Measurements from ENCODE around the gene BMP7.
A peak's percentile ranks its signal among the peaks of the same experiment; 100 is the strongest.
"Not testable (repeated sequence)": the region's sequence is repeated elsewhere in the genome, so short reads cannot be mapped to it uniquely, and the experiment has no call there.

BMP7 gene

DNA sequence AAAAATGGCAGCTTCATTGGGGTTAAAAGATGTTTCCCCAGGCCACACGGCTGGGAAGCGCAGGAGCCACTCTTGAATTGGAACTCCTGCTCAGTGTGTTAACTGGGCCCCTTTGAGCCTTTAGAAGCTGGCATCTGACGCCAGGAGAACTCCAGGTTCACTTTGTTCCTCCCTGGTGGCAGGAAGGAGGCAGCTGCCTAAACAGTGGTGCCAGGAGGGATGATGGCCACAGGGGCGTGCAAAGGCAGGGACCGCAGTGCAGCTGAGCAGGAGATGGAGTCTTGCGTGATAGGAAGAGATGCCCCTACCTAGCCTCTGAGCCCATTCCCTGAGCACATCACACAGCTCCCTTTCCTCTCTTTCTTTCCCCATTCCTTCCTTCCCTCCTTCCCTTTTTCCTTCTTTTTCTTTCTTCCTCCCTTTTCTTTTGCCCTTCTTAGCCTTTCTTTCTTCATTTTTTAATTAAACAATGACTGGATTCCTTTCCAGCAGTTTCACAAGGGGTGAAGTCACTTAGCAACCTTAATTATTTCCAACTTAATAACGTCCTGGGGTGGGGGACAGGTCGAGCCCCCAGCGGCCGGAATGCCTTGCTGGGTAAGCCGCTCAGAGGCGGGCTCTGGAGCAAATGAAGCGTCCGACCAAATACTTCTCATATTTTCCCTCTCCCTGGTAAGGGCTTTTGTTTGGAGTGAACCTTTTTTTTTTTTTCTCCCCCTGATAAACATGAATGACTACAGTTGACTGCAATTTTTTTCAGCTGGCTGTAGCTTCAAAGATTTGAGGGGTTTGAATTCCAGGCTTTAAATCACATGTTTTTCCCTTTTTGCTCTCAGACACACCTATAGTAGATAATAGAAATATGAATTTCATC lies 20.8 kb upstream of the BMP7 start:
- peak; percentile 12 for FAIRE-seq

DNA sequence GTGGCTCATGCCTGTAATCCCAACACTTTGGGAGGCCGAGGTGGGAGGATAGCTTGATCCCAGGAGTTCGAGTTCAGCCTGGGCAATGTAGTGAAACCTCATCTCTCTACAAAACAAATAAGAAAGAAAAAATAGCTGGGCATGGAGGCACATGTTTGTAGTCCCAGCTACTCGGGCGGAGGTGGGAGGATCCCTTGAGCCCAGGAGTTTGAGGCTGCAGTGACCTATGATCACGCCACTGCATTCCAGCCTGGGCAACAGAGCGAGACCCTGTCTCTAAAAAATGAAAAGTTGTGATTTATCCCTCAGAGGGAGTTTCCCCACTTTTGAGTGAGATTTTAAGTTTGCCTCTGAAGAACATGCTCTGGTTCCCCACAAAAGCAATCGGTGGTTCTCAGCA lies 17.4 kb upstream of the BMP7 start:
- no peak for FAIRE-seq

DNA sequence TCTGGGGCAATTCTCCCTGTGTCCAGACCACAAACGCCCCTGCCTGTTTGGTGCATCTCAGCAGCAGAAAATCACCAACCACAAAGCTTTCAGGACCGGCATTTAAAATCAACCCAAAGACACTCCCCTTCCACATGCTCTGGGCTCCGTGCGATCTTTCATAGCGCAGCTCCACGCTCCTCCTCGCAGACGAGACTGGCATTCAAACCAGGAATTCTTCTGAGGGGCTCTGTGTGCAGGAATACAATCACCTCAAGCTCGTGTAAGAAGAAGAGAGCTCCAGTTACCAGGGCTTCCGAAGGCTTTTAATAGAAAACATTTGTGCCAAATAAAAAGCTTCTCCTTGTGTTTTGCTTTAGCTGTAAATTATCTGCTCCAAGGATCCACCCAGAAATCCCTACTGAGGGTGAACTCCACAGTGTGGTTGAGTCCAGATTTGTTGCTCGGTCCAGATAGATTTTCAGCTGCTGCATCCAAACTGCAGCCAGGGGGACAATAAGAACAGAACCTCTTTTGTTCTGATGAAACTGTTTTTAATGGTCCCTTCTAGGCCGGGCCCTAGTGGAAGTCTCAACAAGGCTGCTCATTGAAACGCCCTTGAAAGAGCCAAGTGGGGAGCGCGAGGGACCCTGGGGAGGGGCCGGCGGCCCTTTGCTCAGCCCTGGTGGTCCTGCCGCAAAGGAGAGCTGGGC lies 16.4 kb upstream of the BMP7 start:
- no peak for FAIRE-seq

DNA sequence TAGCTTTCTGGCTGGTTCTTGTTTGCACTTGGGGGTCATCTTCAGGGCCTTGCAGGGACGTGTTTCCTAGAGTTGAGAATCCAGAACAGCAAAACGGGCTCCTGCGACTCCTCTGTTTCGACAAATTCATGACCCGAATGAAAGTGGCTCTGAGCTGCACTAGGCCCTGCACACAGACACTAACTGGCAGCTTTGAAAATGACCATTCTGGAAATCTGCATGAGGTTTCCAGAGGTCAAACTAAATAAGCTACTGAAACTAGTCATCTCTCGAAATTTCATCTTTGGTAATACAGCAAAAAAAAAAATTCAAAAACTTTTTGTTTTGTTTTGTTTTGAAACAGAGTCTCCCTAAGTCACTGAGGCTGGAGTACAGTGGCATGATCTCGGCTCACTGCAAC lies 15.5 kb upstream of the BMP7 start:
- no peak for FAIRE-seq

DNA sequence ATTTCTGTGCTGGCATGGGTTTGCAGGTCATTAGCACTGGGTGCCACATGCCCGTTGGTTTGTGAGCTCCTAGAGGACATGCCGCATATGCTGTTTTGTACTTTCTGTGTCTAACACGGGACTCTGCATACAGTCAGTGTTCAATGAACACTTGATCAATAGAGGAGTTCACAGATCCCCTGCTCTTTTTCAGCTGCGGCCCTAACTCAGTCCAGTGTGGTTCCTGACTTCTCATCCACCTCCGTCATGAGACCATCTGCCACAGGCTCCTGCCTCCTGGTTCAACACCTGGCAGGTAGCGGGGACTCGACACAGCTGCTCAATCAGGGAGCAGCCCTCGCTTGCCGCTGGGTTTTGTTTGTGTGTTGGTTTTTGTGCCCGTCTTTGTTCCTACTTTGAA lies 13.8 kb upstream of the BMP7 start:
- FAIRE-seq: no peak

DNA sequence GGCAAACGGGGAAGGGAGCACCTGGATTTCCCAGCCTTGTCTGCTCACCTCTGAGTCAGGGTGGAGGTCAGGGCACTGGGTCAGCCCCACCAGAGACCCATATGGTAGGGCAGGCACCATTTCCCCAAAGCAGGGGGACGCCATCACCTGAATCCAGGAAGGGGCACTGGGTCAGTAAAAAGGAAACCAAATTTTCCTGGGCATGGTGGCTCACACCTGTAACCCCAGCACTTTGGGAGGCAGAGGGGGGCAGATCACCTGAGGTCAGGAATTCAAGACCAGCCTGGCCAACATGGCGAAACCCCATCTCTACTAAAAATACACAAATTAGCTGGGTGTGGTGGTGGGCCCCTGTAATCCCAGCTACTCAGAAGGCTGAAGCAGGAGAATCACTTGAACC lies 13.1 kb upstream of the BMP7 start:
- FAIRE-seq: not testable (repeated sequence)

DNA sequence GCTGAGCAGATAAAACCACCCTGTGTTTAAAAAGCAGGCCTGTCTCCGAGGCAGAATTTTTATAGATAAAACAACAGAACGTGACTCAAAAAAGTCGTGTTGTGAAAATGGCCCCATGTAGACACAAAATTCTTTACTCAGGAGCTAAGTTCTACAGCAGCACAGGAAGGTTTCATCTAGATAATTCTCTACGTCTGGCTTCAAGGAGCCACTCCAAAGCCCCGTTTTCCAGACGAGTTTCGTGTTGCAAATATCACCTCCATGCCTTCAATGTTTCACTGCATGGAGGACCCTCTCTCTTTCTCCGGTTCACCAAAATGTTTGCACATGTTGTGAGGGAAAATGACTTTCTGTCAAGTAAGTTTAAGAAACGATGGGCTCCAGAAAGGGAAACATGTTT lies 12.0 kb upstream of the BMP7 start:
- no peak for FAIRE-seq

DNA sequence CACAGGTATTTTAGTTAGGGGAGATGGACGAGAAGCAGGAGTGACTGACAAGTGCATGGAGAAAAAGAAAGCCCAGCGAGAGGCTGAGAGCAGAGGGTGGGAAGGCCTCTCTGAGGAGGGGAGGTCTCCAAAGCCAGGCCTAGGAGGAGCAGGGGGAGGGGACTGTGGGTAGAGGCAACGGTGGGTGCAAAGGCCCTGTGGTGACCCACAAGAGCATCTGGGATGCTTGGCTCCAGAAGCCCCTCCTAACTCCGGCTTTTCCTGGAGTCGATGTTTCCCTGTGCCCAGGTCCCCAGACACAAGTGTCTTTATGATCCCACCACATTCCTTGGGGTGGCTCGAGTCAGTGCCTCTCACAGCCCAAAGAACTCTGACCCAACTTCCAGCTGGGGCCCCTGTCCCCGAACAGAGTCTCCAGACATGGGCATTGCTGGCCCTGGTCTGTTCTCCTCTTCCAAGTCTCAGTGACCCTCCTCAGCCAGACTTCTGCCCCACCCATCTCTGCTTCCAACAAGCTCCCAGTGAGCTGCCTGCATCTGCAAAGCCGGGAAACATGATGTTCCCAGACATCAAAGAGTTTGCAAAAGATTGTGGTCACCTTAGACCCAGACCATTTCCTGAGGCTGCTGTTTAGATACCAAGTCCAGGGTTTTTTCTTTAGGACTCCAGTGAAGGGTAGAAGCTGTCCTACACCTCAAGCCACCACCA lies 11.1 kb upstream of the BMP7 start:
- no peak for FAIRE-seq

DNA sequence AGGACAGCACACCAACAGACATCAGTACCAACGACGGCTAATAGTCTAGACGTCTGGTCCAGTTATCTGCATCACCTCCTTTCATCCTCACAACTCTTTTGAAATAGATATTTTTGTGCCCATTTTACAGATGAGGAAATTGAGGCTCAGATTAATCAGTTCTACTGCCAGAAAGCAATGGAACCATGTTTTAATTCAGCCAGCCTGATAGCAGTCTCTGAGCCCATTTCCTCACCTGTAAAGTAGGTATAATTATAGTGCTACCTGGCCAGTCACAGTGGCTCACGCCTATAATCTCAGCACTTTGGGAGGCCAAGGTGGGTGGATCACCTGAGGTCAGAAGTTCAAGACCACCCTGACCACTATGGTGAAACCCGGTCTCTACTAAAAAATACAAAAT lies 9.8 kb upstream of the BMP7 start:
- no peak for FAIRE-seq

DNA sequence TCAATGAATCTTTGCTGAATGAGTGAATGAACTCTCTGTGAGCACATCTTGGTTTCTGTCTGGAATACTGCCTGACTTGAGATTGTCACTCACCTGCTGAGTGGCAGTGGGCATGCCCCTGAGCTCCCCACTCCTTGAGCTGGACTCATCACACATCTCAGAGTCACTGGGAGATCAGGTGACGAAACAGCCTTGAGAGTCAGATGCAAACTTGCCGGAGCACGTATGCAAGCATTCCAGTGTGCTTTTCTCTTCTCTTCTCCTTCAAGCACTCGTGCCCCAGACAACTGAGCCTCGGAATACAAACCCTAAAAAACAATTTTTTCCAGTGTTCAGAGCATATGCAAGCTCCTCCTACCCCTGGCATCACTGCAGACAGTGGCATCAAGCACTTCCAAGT lies 9.4 kb upstream of the BMP7 start:
- FAIRE-seq: no peak

DNA sequence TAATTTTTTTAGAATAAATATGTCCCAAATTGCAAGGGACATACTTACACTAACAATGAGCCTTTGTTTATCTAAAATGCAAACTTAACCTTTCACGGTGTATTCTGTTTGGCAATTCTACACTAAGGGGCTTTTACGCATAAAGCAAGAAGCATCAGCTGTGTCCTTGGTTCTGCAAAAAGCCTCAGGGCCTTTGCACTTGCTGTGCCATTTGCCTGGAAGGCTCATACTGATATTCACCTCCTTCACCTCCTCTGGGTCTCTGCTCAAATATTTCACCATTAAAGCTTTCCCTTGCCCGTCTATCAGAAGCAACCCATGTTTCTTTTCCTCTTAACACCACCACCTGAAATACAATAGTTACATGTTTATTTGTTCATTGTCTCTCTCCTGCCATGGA lies 8.9 kb upstream of the BMP7 start:
- FAIRE-seq: no peak

DNA sequence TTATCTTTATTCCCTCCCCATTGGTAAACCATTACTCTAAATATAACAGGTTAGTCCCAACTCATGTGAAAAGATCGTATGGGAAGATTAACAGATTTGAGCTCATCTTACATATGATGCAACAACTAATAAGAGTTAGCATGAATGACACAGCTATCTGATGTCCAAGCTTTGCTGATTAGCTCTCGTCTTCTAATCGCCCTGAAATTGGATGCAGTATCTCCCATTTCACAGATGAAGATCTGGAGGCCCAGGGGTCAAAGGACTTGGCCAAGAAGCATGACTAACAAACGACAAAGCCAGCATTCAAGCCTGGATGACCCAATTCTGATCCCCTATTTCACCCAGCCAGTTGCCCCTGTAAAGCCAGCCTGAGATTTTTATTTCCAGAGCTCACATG lies 8.4 kb upstream of the BMP7 start:
- no peak for FAIRE-seq

DNA sequence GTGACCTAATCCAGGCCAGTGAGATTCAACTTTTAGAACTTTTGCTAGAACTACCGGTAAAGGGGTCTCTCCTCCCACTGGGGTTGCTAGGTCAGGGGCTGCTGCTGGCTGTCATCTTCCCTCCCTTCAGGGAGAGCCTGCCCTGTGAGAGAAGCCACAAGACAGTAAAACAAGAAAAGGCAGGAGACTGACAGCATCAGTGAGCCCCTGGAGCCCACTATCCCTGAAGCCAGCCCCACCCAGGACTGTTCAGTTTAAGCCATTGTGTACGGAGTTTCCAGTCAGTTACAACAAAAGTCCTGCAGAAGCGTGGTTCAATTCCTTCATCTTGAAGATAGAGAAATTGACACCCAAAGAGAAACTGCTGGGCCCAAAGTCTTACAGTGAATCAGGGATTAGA lies 7.9 kb upstream of the BMP7 start:
- no peak for FAIRE-seq

DNA sequence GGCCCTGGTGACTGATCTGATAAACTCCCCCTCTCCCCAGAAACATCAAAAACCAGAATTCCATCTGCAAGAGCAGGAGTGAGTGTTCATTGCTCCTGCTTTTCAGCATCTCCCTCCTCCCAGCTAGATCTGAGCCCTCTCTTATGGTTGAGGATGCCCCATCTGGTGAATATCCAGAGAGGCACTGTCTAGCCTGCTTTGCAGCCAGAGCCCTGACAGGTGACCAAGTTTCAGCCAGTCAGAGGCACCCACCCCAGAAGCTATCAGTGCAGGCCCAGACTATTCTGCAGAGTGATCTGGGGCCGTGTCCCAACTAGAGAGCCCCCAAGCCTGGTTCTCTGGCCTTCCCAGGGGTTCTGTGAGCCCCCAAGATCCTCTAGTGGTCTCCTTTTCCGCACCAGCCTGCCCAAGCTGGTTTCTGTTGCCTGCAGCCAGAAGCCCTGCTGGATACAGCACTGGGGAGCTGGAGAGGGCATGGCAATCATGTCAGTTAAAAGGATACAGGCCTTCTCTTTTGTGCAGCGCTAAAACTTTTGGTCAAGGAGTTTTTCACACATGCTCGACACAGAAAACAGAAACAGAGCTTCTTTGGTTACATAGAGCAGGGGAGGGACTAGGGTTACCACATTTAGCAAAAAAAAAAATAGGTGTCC lies 6.6 kb upstream of the BMP7 start:
- no peak for FAIRE-seq

DNA sequence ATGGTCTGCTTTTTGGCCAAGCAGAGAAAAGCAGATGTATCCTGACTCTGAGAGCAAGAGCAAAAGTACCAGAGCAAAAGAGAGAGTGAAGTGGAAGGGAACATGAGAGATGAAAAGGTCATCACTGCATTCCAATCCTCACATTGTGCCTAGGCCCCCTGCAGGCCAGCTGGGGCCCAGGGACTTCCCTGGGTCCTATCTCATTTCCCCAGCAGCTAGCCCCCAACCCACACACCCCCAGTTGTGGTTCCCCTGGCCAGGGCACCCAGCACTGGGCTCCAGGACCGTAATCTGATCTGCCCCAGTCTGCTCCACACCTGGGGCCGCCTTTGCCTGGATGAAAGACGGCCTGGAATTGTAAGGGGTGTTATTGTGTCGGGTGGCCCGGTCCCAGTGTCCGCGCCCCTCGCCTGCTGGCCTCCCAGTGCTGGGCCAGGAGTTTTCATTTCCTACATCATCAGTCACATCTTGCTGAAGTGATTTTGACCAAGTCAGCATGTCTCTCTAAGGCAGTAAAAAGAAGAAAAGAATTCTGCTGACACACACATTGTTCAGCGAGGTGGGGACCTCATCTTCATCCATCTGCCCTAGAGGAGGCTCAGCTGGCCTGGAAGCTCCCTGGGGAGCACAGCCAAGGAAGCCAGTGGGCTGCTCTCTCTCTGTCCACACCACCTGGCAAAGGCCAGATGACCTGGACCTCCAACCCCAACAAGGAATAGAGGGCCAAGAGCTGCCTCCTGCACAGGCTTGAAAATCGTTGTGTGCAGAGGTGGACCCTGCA lies 4.0 kb upstream of the BMP7 start:
- no peak for FAIRE-seq

DNA sequence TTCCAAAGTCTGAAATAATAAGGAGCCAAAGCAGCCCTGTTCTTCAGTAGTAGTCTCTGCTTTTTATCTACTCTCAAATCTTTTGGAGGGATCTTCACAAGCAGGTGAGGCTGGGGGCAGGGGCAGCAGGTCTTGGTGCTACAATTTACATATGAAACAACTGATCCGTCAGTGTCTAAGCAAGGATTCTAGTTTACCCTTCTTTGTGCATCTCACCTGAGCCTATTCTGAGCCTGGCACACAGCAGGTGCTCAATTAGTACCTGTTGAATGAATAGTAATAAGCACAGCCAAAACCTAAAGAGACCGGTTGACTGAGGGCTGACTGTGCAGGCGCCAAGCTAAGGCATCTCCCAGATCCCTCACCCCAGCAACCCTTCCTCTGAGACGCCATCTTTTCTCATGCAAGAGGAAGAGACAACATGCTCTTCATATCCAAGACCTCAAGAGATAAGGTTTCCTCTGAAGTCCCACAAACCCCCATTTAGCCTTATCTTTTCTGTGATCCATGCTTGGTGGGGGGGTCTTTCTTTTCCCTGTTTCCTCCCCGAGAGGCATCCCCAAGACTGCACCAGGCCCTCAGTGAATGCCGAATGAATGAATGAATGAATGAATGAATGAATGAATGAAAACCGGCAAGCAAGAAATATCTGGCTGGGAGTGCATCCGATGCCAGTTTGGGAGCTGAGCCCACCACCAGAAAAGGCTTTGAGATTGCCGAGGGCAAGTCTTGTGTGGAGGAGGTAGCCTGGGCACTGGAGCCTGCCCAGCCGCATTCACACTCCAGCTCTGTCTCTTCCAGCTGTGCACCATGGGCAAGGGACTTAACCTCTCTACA lies 2.9 kb upstream of the BMP7 start:
- no peak for FAIRE-seq

DNA sequence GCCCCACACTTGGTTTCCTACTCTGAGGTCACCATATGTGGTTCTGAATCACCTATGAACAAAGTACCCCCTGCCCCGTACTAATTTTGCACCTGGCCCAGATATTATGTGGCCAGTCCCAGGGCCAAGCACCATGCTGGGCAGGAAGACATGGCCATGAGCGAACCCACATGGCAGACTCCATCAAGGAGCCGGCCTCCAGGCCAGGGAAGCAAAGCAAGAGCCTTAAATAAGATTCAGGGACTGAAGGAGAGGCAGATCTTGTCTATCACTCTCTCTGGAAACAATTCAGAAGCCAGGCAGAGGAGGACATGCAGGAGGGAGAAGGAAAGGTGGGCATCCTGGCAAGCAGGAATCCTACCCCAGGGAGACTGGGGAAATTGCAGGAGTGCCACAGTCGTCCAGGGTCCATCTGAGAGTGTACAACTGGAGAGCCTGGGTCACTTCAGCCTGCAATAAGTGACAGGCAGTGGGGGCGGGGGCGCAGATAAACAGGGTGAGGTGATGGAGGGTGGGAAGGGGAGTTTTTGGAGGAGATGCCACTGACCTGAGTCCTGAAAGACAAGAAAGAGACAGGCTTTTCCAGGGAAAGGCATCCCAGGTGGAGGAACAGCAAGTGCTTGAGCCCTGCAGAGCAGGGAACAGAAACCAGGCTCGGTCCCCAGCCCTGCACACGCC lies 2.1 kb upstream of the BMP7 start:
- no peak for FAIRE-seq

DNA sequence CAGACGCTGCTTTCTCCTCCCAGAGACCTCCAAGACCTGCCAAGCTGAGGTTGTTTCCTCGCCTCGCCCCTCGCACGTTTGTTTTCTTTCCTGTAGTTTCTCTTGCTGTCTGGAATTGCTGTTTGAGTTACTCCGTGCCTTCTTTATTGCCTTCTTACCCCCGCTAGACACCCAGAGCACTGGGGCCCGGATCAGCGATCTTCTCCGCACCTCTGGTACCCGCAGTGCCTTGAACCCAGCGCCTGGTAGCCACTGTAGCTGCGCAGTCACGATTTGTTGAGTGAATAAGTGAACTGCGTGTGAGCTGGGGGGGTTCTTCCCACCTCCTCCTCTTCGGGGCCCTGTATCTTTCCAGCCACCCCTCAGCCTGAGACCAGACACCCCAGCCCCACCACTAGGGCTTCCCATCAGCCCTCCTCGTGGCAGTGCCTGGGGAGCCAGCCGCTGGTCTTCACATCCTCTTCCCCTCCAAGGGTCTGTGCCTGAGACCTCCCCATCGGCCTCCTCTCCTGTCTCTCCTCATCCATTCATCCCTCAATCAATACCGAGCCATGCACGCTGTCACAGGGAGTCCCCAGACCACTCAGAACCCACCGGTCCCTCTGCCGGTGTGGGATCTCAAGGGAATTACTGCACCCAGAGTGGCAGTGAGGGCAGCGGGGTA lies 849 bp upstream of the BMP7 start:
- FAIRE-seq: no peak

DNA sequence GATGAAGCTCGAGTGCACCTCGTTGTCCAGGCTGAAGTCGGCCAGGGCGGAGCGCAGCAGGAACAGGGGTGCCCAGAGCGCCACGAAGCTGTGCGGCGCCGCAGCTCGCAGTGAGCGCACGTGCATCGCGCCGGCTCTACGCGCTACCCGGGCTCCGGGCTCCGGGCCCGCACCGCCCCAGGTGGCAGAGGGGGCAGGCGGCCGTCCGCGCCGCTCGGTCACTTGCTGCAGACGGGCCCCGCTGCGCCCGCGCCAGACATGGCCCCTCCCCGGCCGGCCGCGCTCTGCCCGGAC lies 497 bp downstream of the BMP7 start:
- no peak for FAIRE-seq

DNA sequence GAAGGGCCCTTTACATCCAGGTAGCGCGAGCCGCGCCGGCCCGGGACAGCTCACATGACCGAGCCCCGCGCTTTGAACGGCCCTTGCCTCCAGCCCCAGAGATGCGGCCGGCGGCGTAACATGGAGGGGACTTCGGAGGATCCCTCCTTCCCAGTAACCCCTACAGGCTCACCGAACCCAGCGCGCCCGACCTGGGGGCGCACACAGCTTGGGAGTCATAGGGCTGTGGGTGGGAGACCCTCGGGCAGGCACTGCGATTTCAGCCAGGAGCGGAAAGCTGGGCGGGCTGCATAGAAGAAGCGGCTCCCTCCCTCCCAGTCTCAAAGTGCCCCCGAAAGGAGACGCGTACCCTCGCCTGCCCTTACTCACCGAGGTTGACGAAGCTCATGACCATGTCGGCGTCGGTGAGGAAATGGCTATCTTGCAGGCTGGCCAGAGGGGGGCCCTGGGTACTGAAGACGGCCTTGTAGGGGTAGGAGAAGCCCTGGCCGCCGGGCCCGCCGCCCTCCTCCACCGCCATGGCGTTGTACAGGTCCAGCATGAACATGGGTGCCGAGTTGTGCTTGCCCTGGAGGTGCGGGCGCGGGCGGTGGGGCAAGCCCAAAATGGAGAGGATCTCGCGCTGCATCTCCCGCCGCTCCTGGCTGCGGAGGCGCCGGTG lies 975 bp downstream of the BMP7 start:
- FAIRE-seq: no peak
